Measurements from ENCODE around the gene UHMK1. TPM values are rescaled to one million over a fixed set of nuclear protein-coding genes. Genes with fewer than 3 reads are reported as not detected.

UHMK1 gene, protein sequence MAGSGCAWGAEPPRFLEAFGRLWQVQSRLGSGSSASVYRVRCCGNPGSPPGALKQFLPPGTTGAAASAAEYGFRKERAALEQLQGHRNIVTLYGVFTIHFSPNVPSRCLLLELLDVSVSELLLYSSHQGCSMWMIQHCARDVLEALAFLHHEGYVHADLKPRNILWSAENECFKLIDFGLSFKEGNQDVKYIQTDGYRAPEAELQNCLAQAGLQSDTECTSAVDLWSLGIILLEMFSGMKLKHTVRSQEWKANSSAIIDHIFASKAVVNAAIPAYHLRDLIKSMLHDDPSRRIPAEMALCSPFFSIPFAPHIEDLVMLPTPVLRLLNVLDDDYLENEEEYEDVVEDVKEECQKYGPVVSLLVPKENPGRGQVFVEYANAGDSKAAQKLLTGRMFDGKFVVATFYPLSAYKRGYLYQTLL
- total RNA-seq = 24.1 and 25.0 TPM in 2 replicates

DNA sequence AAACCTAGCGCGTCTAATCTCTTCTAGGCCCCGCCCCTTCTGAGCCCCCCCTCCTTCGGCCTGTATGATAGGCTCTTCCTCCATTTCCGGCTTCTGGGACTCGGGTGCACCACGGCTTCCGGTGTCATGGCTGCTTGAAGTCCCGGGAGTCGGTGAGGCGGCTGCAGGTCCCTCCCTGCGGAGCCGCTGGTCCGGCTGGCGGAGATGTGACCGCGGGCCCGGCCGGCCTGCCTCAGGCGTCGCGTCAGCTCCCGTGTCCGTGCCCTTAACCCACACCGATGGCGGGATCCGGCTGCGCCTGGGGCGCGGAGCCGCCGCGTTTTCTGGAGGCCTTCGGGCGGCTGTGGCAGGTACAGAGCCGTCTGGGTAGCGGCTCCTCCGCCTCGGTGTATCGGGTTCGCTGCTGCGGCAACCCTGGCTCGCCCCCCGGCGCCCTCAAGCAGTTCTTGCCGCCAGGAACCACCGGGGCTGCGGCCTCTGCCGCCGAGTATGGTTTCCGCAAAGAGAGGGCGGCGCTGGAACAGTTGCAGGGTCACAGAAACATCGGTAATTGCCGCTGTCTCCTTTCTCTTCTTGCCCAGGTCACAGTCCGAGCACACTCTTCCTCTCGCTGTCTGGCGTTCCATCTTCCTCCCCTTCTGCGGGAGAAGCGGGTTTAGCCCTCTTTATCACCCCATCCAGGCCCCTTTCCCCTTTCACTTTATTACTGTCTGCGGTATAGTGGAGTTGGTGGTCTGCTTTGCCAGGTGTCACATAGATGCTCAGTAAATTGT lies at the start of gene UHMK1:
Gene UHMK1 (plus strand): TSS at position 96 of the 773 bp plus-strand sequence. CDS start 183 bp downstream, at position 279.

DNA sequence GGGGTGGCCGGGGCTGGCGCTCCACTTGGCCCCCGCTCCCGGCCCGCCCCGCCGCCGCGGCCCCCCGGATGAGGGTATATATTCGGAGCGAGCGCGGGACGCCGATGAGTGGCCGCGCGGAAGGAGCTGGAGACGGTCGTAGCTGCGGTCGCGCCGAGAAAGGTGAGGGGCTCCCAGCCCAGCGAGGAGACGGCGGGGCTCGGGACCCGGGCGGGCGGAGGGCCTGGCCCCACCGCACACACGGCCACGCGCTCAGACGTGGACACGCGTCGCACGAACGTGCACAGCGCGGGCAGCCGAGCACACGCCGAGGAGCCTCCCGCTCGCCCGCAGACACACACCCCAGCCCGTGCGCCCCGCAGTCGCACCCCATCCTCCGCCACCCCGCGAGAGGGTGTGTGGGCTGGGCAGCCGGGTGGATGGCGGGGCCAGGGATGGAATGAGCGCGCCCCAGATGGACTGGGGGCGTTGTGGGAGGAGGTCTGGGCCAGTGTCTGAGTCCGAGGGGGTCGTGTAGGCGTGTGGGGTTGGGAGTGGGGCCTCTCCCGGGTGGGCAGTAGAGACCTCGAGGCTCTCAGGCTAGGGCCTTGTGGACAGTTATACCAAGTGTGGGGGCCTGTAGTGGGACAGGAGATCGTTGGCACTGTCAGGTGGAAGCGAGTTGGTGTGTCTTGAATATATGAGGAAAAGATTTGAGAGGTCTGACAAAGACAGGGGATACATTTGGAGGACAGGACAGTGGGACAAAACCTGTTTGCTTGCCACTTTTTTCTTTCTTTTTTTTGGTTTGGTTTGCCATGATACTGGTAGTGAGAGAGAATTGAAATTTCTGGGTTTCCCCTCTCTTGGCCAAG lies 64.2 kb downstream of the UHMK1 start, which contains the start of gene UAP1:
Gene UAP1 (plus strand): TSS at position 107 of the 854 bp plus-strand sequence. CDS start 4,347 bp downstream, outside the sequence.

Other genes starting within 250 kb of the UHMK1 start
- gene SPATA46, start 121.0 kb upstream of the UHMK1 start, total RNA-seq = not detected in 2 replicates
- 0.77 and 1.8 TPM in 2 replicates for gene C1orf226, start 116.1 kb upstream of the UHMK1 start, total RNA-seq
- not detected in 2 replicates for gene SH2D1B, start 85.7 kb upstream of the UHMK1 start, total RNA-seq
- gene UAP1, start 63.9 kb downstream of the UHMK1 start, total RNA-seq = 54.1 and 56.1 TPM in 2 replicates
- gene DDR2, start 134.6 kb downstream of the UHMK1 start, total RNA-seq = 94.6 and 158 TPM in 2 replicates